ENCODE results near the gene VAC14.

- TF ChIP-seq SP1 (IDR thresholded peaks at IDR 0.05) (no peak), ZNF384 (IDR thresholded peaks at IDR 0.05) (no peak), FOXM1 (IDR thresholded peaks at IDR 0.05; ENCODE audit: borderline replicate concordance) (no peak), ARNT (IDR thresholded peaks at IDR 0.05) (no peak), FOXA1 (IDR thresholded peaks at IDR 0.05) (no peak), L3MBTL2 (conservative IDR thresholded peaks at IDR 0.05) (no peak), TARDBP (IDR thresholded peaks at IDR 0.05) (no peak), BHLHE40 (IDR thresholded peaks at IDR 0.05; ENCODE audit: borderline replicate concordance) (no peak), SUZ12 (IDR thresholded peaks at IDR 0.05) (no peak)
Measured at GRCh38 chr16:70665806-70666735, 134.9 kb downstream of the VAC14 start.
